Activated T-helper 2 cell treated with anti-CD3 and anti-CD28 coated beads, Interferon-gamma antibody, Interleukin-2, Interleukin-4, amounts not matched to agents 10 μg/mL and 5 μg/mL and 100 μg/mL, durations not matched to agents 14 hours and 24 hours and 36 hours (primary cell): ENCODE results near the gene CSTA. TPM values are rescaled to one million over a fixed set of nuclear protein-coding genes. Genes with fewer than 3 reads are reported as not detected.

Experiments
- DNase-seq: peaks from one replicate; pipeline ENCODE4 v3.0.0; 2021; ENCODE audit warnings: low spot score
- H3K27ac Mint-ChIP-seq: one replicate; pipeline ENCODE4 v1.8.0; 2021; ENCODE audit warnings: mixed read lengths
- H3K27me3 Mint-ChIP-seq: one replicate; pipeline ENCODE4 v1.8.0; 2021; ENCODE audit warnings: low read depth, mixed read lengths
- H3K36me3 Mint-ChIP-seq: one replicate; pipeline ENCODE4 v1.8.0; 2021; ENCODE audit warnings: low read depth, mixed read lengths
- H3K4me1 Mint-ChIP-seq: one replicate; pipeline ENCODE4 v1.8.0; 2021; ENCODE audit warnings: low read depth, mixed read lengths
- H3K4me3 Mint-ChIP-seq: one replicate; pipeline ENCODE4 v1.8.0; 2021; ENCODE audit warnings: low read depth, mild to moderate bottlenecking, moderate library complexity, mixed read lengths
- H3K9me3 Mint-ChIP-seq: one replicate; pipeline ENCODE4 v1.8.0; 2021; ENCODE audit warnings: mixed read lengths
- intact Hi-C: fragments of 100-400 bp; cut with micrococcal nuclease; formaldehyde crosslinking; loops from one replicate; pipeline ENCODE4 v1.15.1; 2023
- total RNA-seq: library from RNA; stranded (reverse); gene quantifications from 2 replicates; pipeline ENCODE4 v1.2.3, GENCODE V29; 2022

Gene CSTA, protein sequence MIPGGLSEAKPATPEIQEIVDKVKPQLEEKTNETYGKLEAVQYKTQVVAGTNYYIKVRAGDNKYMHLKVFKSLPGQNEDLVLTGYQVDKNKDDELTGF
- not detected in 2 replicates for total RNA-seq

DNA sequence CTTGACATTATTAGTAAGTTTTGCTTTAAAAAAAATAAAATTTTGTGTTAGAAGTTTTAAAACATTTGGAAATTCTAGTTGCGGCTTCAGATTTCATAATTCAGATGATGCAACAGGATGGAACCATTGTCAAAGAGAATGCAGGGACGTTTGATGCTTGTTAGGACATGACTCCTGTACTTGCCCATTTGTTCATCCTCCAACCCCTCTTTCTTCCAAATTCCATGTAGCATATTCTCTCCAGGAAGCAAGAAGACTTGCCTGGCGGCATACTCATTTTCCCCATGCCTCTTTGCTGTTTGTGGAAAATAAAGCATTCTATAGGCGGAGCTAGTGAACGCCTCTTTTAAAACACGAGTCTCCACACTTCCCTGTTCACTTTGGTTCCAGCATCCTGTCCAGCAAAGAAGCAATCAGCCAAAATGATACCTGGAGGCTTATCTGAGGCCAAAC lies at the start of gene CSTA:
TSS of gene CSTA (plus strand) at position 378 of the 453 bp plus-strand sequence. CDS start at position 423, 45 bp downstream.
- Mint-ChIP-seq H3K27me3 (peaks cover 16% of the 10 kb centered on the region), H3K27ac (no peak within 1 kb of the TSS), H3K36me3 (no peaks in the 10 kb centered on the region), H3K4me1 (peaks cover 29% of the 10 kb centered on the region), H3K9me3 (peaks cover 5% of the 10 kb centered on the region), H3K4me3 (no peak within 1 kb of the TSS)
- DNase-seq: no peak
- intact Hi-C loops: no loop called here

DNA sequence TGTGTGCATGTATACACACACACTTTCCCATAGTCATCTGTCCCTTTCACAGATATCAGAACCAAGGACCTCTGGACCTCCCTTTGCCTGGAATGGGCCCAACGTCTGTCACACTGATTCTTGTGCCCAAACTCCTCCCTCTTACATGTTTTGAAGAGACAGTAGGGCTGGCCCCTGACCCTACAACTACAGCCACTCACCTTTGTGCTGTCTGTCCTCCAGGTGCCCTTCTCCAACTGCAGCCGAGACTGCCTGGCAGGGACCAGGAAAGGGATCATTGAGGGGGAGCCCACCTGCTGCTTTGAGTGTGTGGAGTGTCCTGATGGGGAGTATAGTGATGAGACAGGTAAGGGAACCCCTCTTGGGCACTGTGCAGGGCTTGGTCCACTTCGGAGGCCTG lies 43.2 kb upstream of the CSTA start:
- intact Hi-C loops: no loop called here
- Mint-ChIP-seq H3K27ac (no peak overlapping the region), H3K4me1 (no peaks in the 10 kb centered on the region), H3K9me3 (no peaks in the 10 kb centered on the region), H3K36me3 (no peaks in the 10 kb centered on the region), H3K27me3 (peaks cover 41% of the 10 kb centered on the region), H3K4me3 (no peak overlapping the region)
- DNase-seq: no peak

DNA sequence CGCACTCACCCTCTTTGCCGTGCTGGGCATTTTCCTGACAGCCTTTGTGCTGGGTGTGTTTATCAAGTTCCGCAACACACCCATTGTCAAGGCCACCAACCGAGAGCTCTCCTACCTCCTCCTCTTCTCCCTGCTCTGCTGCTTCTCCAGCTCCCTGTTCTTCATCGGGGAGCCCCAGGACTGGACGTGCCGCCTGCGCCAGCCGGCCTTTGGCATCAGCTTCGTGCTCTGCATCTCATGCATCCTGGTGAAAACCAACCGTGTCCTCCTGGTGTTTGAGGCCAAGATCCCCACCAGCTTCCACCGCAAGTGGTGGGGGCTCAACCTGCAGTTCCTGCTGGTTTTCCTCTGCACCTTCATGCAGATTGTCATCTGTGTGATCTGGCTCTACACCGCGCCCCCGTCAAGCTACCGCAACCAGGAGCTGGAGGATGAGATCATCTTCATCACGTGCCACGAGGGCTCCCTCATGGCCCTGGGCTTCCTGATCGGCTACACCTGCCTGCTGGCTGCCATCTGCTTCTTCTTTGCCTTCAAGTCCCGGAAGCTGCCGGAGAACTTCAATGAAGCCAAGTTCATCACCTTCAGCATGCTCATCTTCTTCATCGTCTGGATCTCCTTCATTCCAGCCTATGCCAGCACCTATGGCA lies 41.1 kb upstream of the CSTA start:
- Mint-ChIP-seq H3K27ac (no peak overlapping the region), H3K4me1 (no peaks in the 10 kb centered on the region), H3K4me3 (no peak overlapping the region), H3K9me3 (no peaks in the 10 kb centered on the region), H3K27me3 (peaks cover 36% of the 10 kb centered on the region), H3K36me3 (no peaks in the 10 kb centered on the region)
- no peak for DNase-seq
- intact Hi-C loops: no loop called here

DNA sequence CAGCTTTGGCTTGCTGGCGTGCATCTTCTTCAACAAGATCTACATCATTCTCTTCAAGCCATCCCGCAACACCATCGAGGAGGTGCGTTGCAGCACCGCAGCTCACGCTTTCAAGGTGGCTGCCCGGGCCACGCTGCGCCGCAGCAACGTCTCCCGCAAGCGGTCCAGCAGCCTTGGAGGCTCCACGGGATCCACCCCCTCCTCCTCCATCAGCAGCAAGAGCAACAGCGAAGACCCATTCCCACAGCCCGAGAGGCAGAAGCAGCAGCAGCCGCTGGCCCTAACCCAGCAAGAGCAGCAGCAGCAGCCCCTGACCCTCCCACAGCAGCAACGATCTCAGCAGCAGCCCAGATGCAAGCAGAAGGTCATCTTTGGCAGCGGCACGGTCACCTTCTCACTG lies 40.6 kb upstream of the CSTA start:
- Mint-ChIP-seq H3K27ac (no peak overlapping the region), H3K9me3 (no peaks in the 10 kb centered on the region), H3K36me3 (no peaks in the 10 kb centered on the region)

DNA sequence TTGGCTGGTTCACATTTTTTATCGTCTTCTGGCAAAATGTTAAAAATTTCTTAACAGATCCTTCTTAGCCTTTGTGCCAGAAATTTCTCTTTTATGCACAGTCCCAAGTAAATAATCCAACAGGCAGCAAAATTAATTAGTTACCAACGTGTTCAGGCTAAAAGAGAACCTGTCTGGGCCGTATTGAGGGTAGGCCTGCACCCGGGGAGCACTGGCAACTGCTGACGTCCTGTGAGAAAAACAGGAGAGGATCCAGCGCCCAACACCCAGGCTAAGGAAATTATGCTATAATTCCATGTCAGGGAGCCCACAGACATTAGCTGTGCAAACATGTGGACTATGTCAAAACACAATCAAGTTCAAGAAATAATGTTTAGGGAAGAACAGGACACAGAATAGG lies 30.7 kb upstream of the CSTA start:
- H3K27ac Mint-ChIP-seq: no peak overlapping the region

More for the DNA sequence above, 40.6 kb upstream of the CSTA start:
- intact Hi-C loops: no loop called here
- H3K4me1 Mint-ChIP-seq: no peaks in the 10 kb centered on the region
- peaks cover 35% of the 10 kb centered on the region for H3K27me3 Mint-ChIP-seq
- no peak for DNase-seq
- H3K4me3 Mint-ChIP-seq: no peak overlapping the region

DNA sequence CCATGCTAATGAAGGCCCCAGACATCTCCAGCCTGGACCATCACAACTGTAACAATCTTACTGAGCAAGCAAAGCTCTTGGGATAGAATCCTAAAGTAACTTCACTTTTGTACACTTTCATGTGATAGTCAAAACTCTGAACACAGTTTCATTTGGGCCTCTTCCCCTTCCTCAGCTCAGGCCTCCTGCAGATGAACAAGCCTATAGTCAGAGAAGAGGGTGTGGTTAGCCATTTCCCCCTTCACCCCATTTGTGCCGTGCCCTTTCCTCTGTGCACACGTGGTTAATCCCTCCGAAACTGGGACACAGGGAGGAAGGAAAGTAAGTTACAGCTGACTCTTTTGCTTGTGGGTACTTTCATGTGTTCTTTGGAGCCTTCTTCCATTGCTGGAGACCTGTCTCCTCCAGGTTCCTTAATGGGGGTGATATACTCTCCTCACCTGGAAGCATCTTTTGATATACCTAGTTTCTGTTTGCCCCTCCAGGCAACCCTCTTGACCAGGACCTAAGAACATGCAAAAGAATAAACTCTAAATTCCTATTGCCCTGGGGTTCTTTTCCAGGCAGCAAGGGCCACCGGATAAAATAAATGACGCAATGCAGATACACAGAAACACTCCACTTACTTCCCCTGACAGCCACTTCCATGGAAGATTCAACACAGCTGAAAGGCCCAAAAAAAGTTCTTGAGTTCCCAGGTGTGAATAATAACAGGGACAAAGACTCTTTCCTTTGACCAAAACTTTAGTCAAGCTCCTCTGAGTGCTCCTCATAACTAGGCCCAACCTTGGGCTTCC lies 29.6 kb upstream of the CSTA start:
- H3K36me3 Mint-ChIP-seq: no peaks in the 10 kb centered on the region
- no peak for DNase-seq
- intact Hi-C loops: no loop called here

More for the DNA sequence above, 30.7 kb upstream of the CSTA start:
- no peaks in the 10 kb centered on the region for H3K9me3 Mint-ChIP-seq
- peaks cover 21% of the 10 kb centered on the region for H3K4me1 Mint-ChIP-seq
- H3K27me3 Mint-ChIP-seq: peaks cover 2% of the 10 kb centered on the region
- intact Hi-C loops: no loop called here
- no peaks in the 10 kb centered on the region for H3K36me3 Mint-ChIP-seq
- DNase-seq: no peak
- no peak overlapping the region for H3K4me3 Mint-ChIP-seq

DNA sequence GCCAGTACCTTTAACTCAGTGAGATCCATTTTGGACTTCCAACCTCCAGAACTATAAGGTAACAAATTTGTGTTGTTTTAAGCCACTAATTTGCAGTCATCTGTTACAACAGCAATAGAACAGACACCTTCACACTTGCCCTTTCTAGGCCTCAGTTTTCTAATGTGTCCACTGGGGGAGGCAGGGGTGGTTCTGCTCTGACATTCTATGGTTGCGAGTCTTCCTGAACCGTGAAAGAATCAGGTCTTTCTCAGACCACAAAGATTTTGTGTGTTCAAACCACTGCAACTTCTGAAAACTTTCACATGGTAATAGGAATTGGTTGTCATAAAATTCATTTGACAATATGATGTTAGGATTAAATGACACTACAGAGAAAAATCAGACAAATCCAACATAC lies 26.8 kb upstream of the CSTA start:
- no peak for DNase-seq
- Mint-ChIP-seq H3K36me3 (no peaks in the 10 kb centered on the region), H3K27me3 (peaks cover 2% of the 10 kb centered on the region), H3K27ac (no peak overlapping the region), H3K9me3 (peaks cover 8% of the 10 kb centered on the region), H3K4me1 (peaks cover 26% of the 10 kb centered on the region), H3K4me3 (no peak overlapping the region)
- intact Hi-C loops: loop anchor here (1.0 to 2.0 kb wide), 4 partner anchors 25 to 752 kb away; no protein-coding TSS in a partner anchor

More for the DNA sequence above, 29.6 kb upstream of the CSTA start:
- no peak overlapping the region for H3K4me3 Mint-ChIP-seq
- no peak overlapping the region for H3K27ac Mint-ChIP-seq
- peaks cover 6% of the 10 kb centered on the region for H3K9me3 Mint-ChIP-seq
- peaks cover 23% of the 10 kb centered on the region for H3K4me1 Mint-ChIP-seq
- H3K27me3 Mint-ChIP-seq: peaks cover 2% of the 10 kb centered on the region

DNA sequence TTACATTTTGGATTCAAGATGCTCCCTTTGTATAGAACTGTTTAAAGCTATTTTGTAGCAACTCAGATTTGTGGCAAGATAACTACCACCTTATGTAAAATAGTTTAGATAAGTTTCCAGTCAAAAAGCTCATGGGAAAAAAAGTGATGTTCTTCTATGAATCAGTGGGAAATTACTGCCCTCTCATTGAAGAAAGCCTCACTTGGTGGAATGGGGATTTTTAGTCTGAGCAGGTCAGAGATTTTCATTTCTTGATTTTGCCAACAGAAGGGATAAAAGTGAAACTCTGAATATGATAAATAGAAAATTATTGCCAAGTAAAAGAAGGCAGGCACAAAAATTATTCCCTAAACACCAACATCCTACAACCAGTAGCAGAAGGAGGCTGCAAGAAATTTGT lies 25.8 kb upstream of the CSTA start:
- no peak for DNase-seq
- H3K4me1 Mint-ChIP-seq: peaks cover 24% of the 10 kb centered on the region
- H3K9me3 Mint-ChIP-seq: peaks cover 8% of the 10 kb centered on the region
- H3K27ac Mint-ChIP-seq: peak overlapping the region; percentile 13
- intact Hi-C loops: loop anchor here (1.0 to 2.0 kb wide), 6 partner anchors 23 to 198 kb away; no protein-coding TSS in a partner anchor
- H3K27me3 Mint-ChIP-seq: no peaks in the 10 kb centered on the region
- H3K36me3 Mint-ChIP-seq: no peaks in the 10 kb centered on the region
- H3K4me3 Mint-ChIP-seq: no peak overlapping the region

DNA sequence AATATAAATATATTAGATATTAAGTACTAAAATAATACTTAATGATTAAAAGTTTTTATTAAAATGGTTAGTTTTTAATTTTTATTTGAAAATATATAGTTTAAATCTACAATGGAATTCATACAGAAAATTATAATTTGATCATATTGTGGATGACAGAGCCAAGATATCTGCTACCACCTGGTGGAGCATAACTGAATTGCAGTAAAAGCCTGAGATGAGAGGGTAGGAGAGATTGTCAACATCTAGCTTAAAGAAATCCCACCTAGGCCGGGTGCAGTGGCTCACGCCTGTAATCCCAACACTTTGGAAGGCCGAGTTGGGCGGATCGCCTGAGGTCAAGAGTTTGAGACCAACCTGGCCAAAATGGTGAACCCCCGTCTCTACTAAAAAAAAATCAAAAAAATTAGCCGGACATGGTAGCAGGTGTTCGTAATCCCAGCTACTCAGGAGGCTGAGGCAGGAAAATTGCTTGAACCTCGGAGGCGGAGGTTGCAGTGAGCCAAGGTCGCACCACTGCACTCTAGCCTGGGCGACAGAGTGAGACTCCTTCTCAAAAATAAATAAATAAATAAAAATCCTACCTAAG lies 25.1 kb upstream of the CSTA start:
- H3K4me3 Mint-ChIP-seq: no peak overlapping the region
- H3K9me3 Mint-ChIP-seq: peaks cover 8% of the 10 kb centered on the region
- H3K4me1 Mint-ChIP-seq: peaks cover 24% of the 10 kb centered on the region
- H3K36me3 Mint-ChIP-seq: no peaks in the 10 kb centered on the region
- no peak for DNase-seq
- H3K27ac Mint-ChIP-seq: no peak overlapping the region
- intact Hi-C loops: loop anchor here (1.0 to 2.0 kb wide), 6 partner anchors 22 to 199 kb away; no protein-coding TSS in a partner anchor
- peaks cover 1% of the 10 kb centered on the region for H3K27me3 Mint-ChIP-seq

DNA sequence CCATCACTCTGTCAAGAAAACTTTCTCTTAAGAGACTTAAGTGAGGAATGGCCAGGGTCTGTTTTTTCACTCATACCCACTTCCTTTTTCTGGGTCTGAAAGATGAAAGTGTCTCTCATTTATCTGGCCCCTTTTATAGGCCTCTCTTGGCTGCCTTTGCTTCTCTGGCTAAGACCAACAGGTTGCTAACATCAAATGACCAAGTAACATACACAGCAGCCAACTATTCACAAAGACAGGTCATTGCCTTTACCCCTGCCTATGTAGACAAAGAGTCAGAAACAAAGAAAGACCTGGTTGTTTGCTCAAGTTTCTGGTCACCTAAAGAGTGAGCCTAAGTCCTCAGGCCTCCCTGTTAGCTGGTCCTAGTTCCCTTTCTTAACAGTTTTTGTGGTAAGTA lies 24.0 kb upstream of the CSTA start:
- DNase-seq: no peak
- Mint-ChIP-seq H3K4me3 (no peak overlapping the region), H3K36me3 (no peaks in the 10 kb centered on the region), H3K9me3 (peaks cover 8% of the 10 kb centered on the region), H3K27ac (no peak overlapping the region), H3K4me1 (peaks cover 24% of the 10 kb centered on the region), H3K27me3 (peaks cover 5% of the 10 kb centered on the region)
- intact Hi-C loops: no loop called here

DNA sequence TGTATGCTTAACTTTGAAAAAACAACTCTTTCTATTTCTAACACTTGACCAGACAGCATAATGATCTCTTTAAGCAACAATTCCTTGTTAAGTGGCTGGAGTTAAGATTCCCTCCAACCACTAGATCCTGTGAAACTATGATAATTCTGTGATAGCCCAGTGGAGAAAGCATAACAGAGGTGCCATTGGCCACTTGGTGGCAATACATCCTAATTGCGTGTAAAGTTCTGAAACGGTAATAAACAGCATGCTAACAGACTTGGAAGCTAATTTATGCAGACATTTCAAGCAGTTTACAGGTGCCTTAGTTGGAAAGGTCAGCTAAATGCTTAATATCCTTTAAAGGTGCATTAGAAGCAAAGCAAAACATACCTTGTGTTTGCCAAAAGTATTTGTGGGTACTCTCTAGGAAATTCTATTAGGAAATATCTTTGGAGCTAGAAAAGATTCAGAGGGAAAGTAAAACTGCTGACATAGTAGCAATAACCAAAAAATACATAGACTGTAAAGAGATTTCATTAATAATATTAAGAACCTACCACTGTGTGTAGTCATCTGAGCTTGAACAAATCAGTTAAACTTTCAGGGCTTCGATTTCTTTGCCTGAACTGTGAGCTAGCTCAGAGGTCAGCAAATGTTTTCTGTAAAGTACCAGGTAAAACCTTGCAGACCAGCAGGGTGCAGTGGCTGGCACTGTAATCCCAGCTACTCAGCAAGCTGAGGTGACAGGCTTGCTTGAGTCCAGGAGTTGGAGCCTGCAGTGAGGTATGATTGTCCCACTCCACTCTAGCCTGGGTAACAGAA lies 19.0 kb upstream of the CSTA start:
- Mint-ChIP-seq H3K27ac (no peak overlapping the region), H3K9me3 (no peaks in the 10 kb centered on the region), H3K27me3 (peaks cover 24% of the 10 kb centered on the region), H3K36me3 (no peaks in the 10 kb centered on the region), H3K4me3 (no peak overlapping the region), H3K4me1 (peaks cover 2% of the 10 kb centered on the region)
- no peak for DNase-seq
- intact Hi-C loops: no loop called here

DNA sequence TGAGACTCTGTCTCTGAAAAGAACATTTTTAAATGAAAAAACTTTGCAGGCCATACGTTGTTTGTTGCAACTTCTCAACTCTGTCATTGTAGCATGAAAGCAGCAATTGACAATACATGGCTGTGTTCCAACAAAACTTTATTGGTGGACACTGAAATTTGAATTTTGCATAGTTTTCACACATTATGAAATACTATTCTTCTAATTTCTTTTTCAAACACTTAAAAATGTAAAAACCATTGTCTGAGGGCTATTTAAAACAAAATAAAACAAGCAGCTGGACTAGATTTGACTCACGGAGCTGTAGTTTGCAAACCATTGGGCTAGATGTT lies 18.5 kb upstream of the CSTA start:
- Mint-ChIP-seq H3K36me3 (no peaks in the 10 kb centered on the region), H3K4me3 (no peak overlapping the region), H3K9me3 (no peaks in the 10 kb centered on the region), H3K27me3 (peaks cover 29% of the 10 kb centered on the region), H3K27ac (no peak overlapping the region), H3K4me1 (peaks cover 2% of the 10 kb centered on the region)
- DNase-seq: no peak
- intact Hi-C loops: no loop called here
